IPS-20b (cell line): Measurements from ENCODE around the gene CCNB2.
"Not testable (repeated sequence)": the region's sequence is repeated elsewhere in the genome, so short reads cannot be mapped to it uniquely, and the experiment has no call there.

Source experiments
- H3K27ac ChIP-seq: one replicate; pipeline ENCODE4 v1.5.1; 2013; ENCODE audit warnings: low read length
- H3K27me3 ChIP-seq: 2 replicates; pipeline ENCODE4 v1.6.1; 2013; ENCODE audit warnings: mild to moderate bottlenecking, low read length, inconsistent platforms; ENCODE audit not compliant: insufficient read depth
- H3K36me3 ChIP-seq: 2 replicates; pipeline ENCODE4 v1.6.1; 2013; ENCODE audit warnings: low read depth, mild to moderate bottlenecking, inconsistent platforms, low read length, moderate library complexity; ENCODE audit not compliant: insufficient read depth
- H3K4me1 ChIP-seq: 2 replicates; pipeline ENCODE4 v1.6.1; 2013; ENCODE audit warnings: mild to moderate bottlenecking, control low read depth, inconsistent platforms, low read length, moderate library complexity; ENCODE audit not compliant: insufficient read depth
- H3K4me3 ChIP-seq: 2 replicates; pipeline ENCODE4 v1.5.1; 2013; ENCODE audit warnings: mild to moderate bottlenecking, low read length, inconsistent platforms
- H3K9ac ChIP-seq: 2 replicates; pipeline ENCODE4 v1.6.1; 2013; ENCODE audit warnings: low read depth, mild to moderate bottlenecking, inconsistent platforms, low read length, moderate library complexity
- H3K9me3 ChIP-seq: 2 replicates; pipeline ENCODE4 v1.6.1; 2013; ENCODE audit warnings: mild to moderate bottlenecking, low read depth, low read length, inconsistent platforms; ENCODE audit not compliant: insufficient read depth

CCNB2 gene

GRCh38 chr15:59111251-59111650 lies 6.3 kb downstream of the CCNB2 start:
- no peaks in the 10 kb centered on the region for H3K9me3 ChIP-seq
- no peak overlapping the region for H3K9ac ChIP-seq
- H3K36me3 ChIP-seq: peaks cover 86% of the 10 kb centered on the region
- H3K27ac ChIP-seq: no peak overlapping the region
- H3K4me3 ChIP-seq: no peak overlapping the region
- H3K4me1 ChIP-seq: peaks cover 1% of the 10 kb centered on the region; the same call in 1 of the 2 replicates
- no peaks in the 10 kb centered on the region for H3K27me3 ChIP-seq

DNA sequence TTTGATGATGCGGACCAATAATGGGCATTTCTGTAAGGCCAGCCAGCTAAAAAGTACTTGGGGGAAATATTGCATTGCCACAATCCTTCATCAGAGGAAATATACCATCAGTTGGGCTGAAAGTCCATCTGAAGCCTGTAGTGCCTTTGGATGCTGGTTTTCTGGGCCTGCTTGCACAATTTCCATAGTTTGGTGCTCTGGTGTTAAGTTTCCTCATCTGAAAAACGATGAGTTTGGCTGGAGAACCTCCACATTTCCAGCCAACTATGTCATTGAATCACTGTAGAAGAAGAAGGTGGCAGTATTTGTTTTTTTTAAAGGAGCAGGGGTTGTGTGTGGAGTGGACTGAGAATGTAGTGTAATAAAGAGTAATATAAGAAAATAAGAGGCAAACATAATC lies 10.1 kb downstream of the CCNB2 start:
- peaks cover 94% of the 10 kb centered on the region for H3K36me3 ChIP-seq
- H3K27ac ChIP-seq: no peak overlapping the region
- H3K4me3 ChIP-seq: no peak overlapping the region
- no peaks in the 10 kb centered on the region for H3K4me1 ChIP-seq
- no peak overlapping the region for H3K9ac ChIP-seq
- no peaks in the 10 kb centered on the region for H3K27me3 ChIP-seq
- H3K9me3 ChIP-seq: no peaks in the 10 kb centered on the region

GRCh38 chr15:59116141-59116540 lies 11.2 kb downstream of the CCNB2 start:
- Histone ChIP-seq H3K36me3 (peaks cover 94% of the 10 kb centered on the region), H3K4me3 (no peak overlapping the region), H3K9me3 (no peaks in the 10 kb centered on the region), H3K27ac (no peak overlapping the region), H3K4me1 (no peaks in the 10 kb centered on the region), H3K9ac (no peak overlapping the region), H3K27me3 (no peaks in the 10 kb centered on the region)

- no peak overlapping the region for H3K4me3 ChIP-seq
- H3K27me3 ChIP-seq: no peaks in the 10 kb centered on the region
- H3K27ac ChIP-seq: no peak overlapping the region
- H3K4me1 ChIP-seq: no peaks in the 10 kb centered on the region
- H3K9ac ChIP-seq: no peak overlapping the region
- H3K9me3 ChIP-seq: no peaks in the 10 kb centered on the region
- peaks cover 92% of the 10 kb centered on the region for H3K36me3 ChIP-seq
Measured at GRCh38 chr15:59116771-59117170, 11.8 kb downstream of the CCNB2 start.

- Histone ChIP-seq H3K36me3 (peaks cover 91% of the 10 kb centered on the region), H3K27me3 (no peaks in the 10 kb centered on the region), H3K4me3 (no peak overlapping the region), H3K9me3 (no peaks in the 10 kb centered on the region), H3K9ac (no peak overlapping the region), H3K27ac (no peak overlapping the region), H3K4me1 (no peaks in the 10 kb centered on the region)
Measured at GRCh38 chr15:59119625-59120024, 14.7 kb downstream of the CCNB2 start.

GRCh38 chr15:59120937-59121336 lies 16.0 kb downstream of the CCNB2 start:
- no peak overlapping the region for H3K4me3 ChIP-seq
- no peaks in the 10 kb centered on the region for H3K9me3 ChIP-seq
- no peak overlapping the region for H3K9ac ChIP-seq
- H3K27ac ChIP-seq: no peak overlapping the region
- peaks cover 91% of the 10 kb centered on the region for H3K36me3 ChIP-seq
- no peaks in the 10 kb centered on the region for H3K27me3 ChIP-seq
- no peaks in the 10 kb centered on the region for H3K4me1 ChIP-seq

DNA sequence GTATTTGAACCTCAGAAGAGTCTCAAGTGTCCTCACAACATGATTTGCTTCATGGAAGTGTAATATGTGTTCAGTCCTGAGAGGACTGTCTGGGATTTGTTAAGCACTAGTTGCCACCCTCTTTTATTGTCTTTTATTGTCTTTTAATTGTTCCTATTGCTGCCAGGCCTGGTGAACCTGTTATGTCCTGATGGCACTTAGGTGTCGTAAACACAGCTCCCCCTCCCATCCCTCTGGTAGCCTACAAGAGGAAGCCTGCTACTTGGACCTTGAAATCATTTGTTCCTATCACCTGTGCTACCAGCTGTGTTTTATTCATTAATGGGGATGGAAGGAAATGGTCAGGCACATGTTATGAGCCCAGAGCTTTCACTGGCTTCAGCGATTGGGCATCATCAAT lies 19.3 kb downstream of the CCNB2 start:
- Histone ChIP-seq H3K9me3 (peaks cover 4% of the 10 kb centered on the region; the same call in 1 of the 2 replicates), H3K27ac (no peak overlapping the region), H3K36me3 (peaks cover 72% of the 10 kb centered on the region), H3K9ac (no peak overlapping the region), H3K4me3 (no peak overlapping the region), H3K27me3 (no peaks in the 10 kb centered on the region), H3K4me1 (no peaks in the 10 kb centered on the region)

DNA sequence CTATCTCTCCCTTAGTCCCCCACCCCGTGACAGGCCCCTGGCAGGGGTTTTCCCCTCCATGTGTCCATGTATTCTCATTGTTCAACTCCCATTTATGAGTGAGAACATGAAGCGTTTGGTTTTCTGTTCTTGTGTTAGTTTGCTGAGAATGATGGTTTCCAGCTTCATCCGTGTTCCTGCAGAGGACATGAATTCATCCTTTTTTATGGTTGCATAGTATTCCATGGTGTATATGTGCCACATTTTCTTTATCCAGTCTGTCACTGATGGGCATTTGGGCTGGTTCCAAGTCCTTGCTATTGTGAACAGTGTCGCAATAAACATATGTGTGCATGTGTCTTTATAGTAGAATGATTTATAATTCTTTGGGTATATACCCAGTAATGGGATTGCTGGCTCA lies 20.7 kb downstream of the CCNB2 start:
- H3K27ac ChIP-seq, H3K4me1 ChIP-seq, H3K27me3 ChIP-seq, H3K4me3 ChIP-seq, H3K9ac ChIP-seq: not testable (repeated sequence)
- peaks cover 15% of the 10 kb centered on the region; the same call in 1 of the 2 replicates for H3K9me3 ChIP-seq
- H3K36me3 ChIP-seq: peaks cover 72% of the 10 kb centered on the region

GRCh38 chr15:59127255-59127654 lies 22.3 kb downstream of the CCNB2 start:
- Histone ChIP-seq H3K36me3 (peaks cover 78% of the 10 kb centered on the region), H3K9me3 (peaks cover 15% of the 10 kb centered on the region; the same call in 1 of the 2 replicates)
- H3K4me1 ChIP-seq, H3K27me3 ChIP-seq, H3K4me3 ChIP-seq, H3K9ac ChIP-seq, H3K27ac ChIP-seq: not testable (repeated sequence)

- H3K4me1 ChIP-seq: no peaks in the 10 kb centered on the region
- peaks cover 81% of the 10 kb centered on the region for H3K36me3 ChIP-seq
- H3K27me3 ChIP-seq: no peaks in the 10 kb centered on the region
- peaks cover 15% of the 10 kb centered on the region; the same call in 1 of the 2 replicates for H3K9me3 ChIP-seq
- no peak overlapping the region for H3K27ac ChIP-seq
- H3K4me3 ChIP-seq: no peak overlapping the region
- H3K9ac ChIP-seq: no peak overlapping the region
Measured at GRCh38 chr15:59131456-59131855, 26.5 kb downstream of the CCNB2 start.

GRCh38 chr15:59131969-59132562 lies 27.1 kb downstream of the CCNB2 start:
- no peak overlapping the region for H3K27ac ChIP-seq
- no peaks in the 10 kb centered on the region for H3K27me3 ChIP-seq
- H3K9me3 ChIP-seq: peaks cover 15% of the 10 kb centered on the region; the same call in 1 of the 2 replicates
- peaks cover 82% of the 10 kb centered on the region for H3K36me3 ChIP-seq
- H3K4me3 ChIP-seq: no peak overlapping the region
- no peak overlapping the region for H3K9ac ChIP-seq
- H3K4me1 ChIP-seq: no peaks in the 10 kb centered on the region

- no peak overlapping the region for H3K9ac ChIP-seq
- H3K36me3 ChIP-seq: peaks cover 95% of the 10 kb centered on the region
Measured at GRCh38 chr15:59133929-59134427, 29.0 kb downstream of the CCNB2 start.

More at GRCh38 chr15:59133929-59134427, 29.0 kb downstream of the CCNB2 start:
- H3K27ac ChIP-seq: no peak overlapping the region
- peaks cover 14% of the 10 kb centered on the region; the same call in 1 of the 2 replicates for H3K9me3 ChIP-seq
- H3K4me1 ChIP-seq: no peaks in the 10 kb centered on the region
- no peaks in the 10 kb centered on the region for H3K27me3 ChIP-seq
- H3K4me3 ChIP-seq: no peak overlapping the region
